NCI-H524 (cell line): Measurements from ENCODE around the gene GDPD1.
"Not testable (repeated sequence)": the region's sequence is repeated elsewhere in the genome, so short reads cannot be mapped to it uniquely, and the experiment has no call there.

Experiments used
- DNase-seq, 2 experiments: peaks; one replicate each; lab custom pipeline; 2025; lab: John Stamatoyannopoulos, UW

The GDPD1 gene

GRCh38 chr17:59244081-59244480 lies 23.8 kb downstream of the GDPD1 start:
- no peak for DNase-seq

- DNase-seq, result no peak
Measured at GRCh38 chr17:59254742-59255141, 34.4 kb downstream of the GDPD1 start.

- peak in 1 of 2 experiments; percentile 5 for DNase-seq
Measured at GRCh38 chr17:59257101-59257500, 36.8 kb downstream of the GDPD1 start.

GRCh38 chr17:59260722-59261121 lies 40.4 kb downstream of the GDPD1 start:
- no peak for DNase-seq

GRCh38 chr17:59266745-59267144 lies 46.4 kb downstream of the GDPD1 start:
- DNase-seq, result no peak

GRCh38 chr17:59267776-59268175 lies 47.5 kb downstream of the GDPD1 start:
- no peak for DNase-seq

GRCh38 chr17:59275618-59276017 lies 55.3 kb downstream of the GDPD1 start:
- no peak for DNase-seq

- no peak for DNase-seq
Measured at GRCh38 chr17:59277031-59277430, 56.7 kb downstream of the GDPD1 start.

- no peak for DNase-seq
Measured at GRCh38 chr17:59278406-59278805, 58.1 kb downstream of the GDPD1 start.

- no peak for DNase-seq
Measured at GRCh38 chr17:59284317-59284716, 64.0 kb downstream of the GDPD1 start.

- no peak for DNase-seq
Measured at GRCh38 chr17:59287452-59287851, 67.1 kb downstream of the GDPD1 start.

GRCh38 chr17:59287891-59288290 lies 67.6 kb downstream of the GDPD1 start:
- DNase-seq, result no peak

- no peak for DNase-seq
Measured at GRCh38 chr17:59289981-59290301, 69.6 kb downstream of the GDPD1 start.

- DNase-seq, result not testable (repeated sequence)
Measured at GRCh38 chr17:59290302-59290998, 70.1 kb downstream of the GDPD1 start.

GRCh38 chr17:59292174-59292523 lies 71.8 kb downstream of the GDPD1 start:
- no peak for DNase-seq

- DNase-seq, result peak in 1 of 2 experiments; percentile 27
Measured at GRCh38 chr17:59296190-59296589, 75.9 kb downstream of the GDPD1 start.

- DNase-seq, result no peak
Measured at GRCh38 chr17:59298521-59298920, 78.2 kb downstream of the GDPD1 start.

GRCh38 chr17:59299400-59300092 lies 79.2 kb downstream of the GDPD1 start:
- no peak for DNase-seq

- DNase-seq, result no peak
Measured at GRCh38 chr17:59300941-59301340, 80.6 kb downstream of the GDPD1 start.

- DNase-seq, result no peak
Measured at GRCh38 chr17:59304811-59305210, 84.5 kb downstream of the GDPD1 start.

- no peak for DNase-seq
Measured at GRCh38 chr17:59310263-59310920, 90.1 kb downstream of the GDPD1 start.

GRCh38 chr17:59311051-59311468 lies 90.7 kb downstream of the GDPD1 start:
- DNase-seq, result peak; percentile 52 to 87

- DNase-seq, result not testable (repeated sequence)
Measured at GRCh38 chr17:59311521-59311920, 91.2 kb downstream of the GDPD1 start.
